Urothelium cell line (cell line): ENCODE measurements around the gene WDSUB1.
A peak's percentile ranks its signal among the peaks of the same experiment; 100 is the strongest.

Experiments used
- DNase-seq: peaks from one replicate; pipeline ENCODE4 v3.0.0; 2011; ENCODE audit warnings: low spot score, mixed read lengths
- FAIRE-seq: peaks from 2 replicates; lab custom pipeline; 2011; peaks lifted over from hg19 to GRCh38; lab: Jason Lieb, UNC

The WDSUB1 gene, protein sequence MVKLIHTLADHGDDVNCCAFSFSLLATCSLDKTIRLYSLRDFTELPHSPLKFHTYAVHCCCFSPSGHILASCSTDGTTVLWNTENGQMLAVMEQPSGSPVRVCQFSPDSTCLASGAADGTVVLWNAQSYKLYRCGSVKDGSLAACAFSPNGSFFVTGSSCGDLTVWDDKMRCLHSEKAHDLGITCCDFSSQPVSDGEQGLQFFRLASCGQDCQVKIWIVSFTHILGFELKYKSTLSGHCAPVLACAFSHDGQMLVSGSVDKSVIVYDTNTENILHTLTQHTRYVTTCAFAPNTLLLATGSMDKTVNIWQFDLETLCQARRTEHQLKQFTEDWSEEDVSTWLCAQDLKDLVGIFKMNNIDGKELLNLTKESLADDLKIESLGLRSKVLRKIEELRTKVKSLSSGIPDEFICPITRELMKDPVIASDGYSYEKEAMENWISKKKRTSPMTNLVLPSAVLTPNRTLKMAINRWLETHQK

DNA sequence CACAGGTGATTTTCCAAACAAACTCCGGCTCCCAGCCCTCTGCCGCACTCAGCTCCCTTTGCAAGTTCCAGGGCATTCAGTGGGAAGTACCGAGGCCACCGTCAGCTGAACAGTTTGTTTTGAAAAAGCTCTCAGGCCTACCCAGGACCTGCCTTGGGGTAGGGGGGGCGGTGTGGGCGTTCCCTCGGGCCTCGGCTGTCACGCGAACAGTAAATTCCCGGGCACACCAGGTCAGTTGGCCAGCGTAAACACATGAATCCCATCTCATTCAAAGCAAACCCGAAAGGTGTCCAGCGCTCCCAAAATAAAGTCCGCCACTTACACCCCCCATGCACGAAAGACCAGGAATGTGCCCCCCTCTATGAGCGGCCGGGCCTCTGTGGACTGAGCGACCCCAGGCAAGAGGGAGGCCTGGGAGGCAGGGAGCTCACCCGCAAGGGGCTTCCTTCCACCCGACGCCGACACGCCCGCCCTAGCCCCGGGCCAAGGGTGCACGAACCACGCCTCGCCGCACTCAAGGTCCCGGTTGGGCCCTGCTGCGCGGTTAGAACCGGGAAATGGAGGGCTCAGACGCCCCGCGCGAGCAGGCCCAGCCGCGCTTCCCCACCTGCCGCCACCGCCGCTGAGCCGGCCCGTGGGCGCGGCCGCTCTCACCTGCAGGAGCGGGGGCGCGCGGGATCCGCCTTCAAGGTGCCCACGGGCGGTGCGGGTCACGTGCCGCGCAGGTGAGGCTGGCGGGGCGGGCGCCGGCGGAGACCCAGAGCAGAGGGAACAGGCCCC is at the start of gene WDSUB1:
TSS of gene WDSUB1 (minus strand) at position 775 of the 780 bp plus-strand sequence. CDS start 3,634 bp downstream, outside the sequence.
- DNase-seq (peak; percentile 53), FAIRE-seq (no peak)

DNA sequence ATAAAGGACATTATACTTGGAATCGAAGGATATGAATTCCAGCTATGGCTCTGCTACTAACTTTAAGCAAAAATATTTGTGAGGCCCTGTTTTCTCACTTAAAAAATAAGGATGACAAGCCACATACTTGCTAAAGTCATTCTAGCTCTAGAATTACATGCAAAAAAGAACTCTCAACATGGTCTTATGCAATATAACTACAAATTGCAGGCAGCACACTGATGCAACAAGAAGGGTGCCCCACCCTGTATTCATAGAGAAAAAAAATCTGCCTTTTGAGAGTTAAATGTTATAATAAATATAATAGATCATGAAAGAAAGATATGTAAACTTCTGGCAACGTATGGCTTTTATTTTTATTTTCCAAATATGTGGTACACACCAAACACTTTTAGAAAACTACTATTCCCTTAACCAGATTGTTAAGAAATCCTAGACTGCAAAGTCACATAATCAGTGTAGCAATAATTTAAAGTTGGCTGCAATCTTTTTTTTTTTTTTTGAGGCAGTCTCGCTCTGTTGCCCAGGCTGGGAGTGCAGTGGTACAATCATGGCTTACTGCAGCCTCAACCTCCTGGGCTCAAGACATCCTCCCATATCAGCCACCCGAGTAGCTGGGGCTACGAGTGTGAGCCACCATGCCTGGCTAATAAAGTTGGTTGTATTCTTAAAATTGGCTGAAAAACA is 40.2 kb upstream of the WDSUB1 start:
- no peak for DNase-seq
- no peak for FAIRE-seq

GRCh38 chr2:159322419-159322818 is 35.9 kb upstream of the WDSUB1 start:
- DNase-seq (no peak), FAIRE-seq (no peak)

GRCh38 chr2:159317392-159318088 is 31.0 kb upstream of the WDSUB1 start:
- FAIRE-seq (no peak), DNase-seq (peak; percentile 4)

DNA sequence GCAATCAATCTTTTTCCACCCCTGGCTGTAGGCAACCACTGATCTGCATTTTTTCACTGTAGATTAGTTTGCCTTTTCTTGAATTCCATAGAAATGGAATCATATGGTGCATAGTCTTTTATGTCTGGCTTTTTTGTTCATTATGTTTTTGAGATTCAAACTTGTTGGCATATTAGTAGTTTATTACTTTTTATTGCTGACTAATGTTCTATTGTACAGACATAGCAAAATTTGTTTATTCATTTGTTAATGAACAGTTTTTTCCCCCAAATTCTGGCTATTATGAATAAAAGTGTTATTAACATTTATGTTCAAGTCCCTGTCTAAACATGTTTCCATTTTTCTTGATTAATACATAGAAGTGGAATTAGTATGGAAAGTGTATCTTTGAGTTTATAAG is 21.4 kb upstream of the WDSUB1 start:
- FAIRE-seq = no peak

DNA sequence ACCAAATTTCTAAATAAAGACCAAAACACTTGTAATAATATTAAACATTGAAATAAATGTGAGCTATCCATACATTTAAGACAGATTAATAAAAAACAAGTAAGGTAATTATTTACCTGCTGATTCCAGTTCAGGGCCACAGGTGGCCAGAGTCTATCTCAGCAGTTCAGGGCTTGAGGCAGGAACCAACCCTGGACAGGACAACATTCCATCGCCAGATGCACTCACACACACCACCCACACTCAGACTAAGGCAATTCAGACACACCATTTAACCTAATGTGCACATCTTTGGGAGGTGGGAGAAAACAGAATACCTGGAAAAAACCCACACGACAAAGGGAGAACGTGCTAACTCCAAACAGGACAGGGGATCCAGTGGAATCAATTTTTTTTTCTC is 14.1 kb upstream of the WDSUB1 start:
- no peak for DNase-seq
- no peak for FAIRE-seq

More for the DNA sequence above, 21.4 kb upstream of the WDSUB1 start:
- no peak for DNase-seq

- no peak for DNase-seq
- no peak for FAIRE-seq
Measured at GRCh38 chr2:159298967-159299366, 12.5 kb upstream of the WDSUB1 start.

DNA sequence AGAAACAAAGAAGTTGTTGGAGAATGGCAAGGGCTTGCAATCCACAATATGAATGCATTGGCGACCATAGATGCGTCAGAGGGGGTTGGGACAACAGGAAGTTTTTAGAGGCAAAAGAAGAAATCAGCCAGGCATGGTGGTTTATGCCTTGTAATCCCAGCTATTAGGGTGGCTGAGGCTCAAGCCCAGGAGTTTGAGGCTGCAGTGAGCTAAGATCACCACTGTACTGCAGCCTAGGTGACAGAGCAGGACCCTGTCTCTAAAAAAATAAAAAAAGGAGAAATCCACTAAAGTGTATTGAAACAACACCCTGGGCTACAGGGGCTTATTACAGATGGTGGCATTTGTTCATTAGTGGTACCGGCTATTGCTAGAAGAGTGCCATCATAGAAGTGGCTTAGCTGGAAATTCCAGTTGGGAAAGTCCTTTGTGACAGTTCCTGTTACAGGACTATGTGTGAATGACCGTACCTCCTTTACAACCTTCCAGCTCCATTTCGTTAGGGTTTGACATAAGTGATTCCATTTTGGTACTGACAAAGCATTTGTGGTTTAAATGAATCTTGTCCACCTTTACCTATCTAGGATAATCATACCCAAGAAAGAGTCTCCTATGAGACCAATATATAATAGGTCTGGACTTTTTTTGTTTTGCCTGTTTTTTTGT is 10.7 kb upstream of the WDSUB1 start:
- no peak for DNase-seq
- FAIRE-seq = no peak

DNA sequence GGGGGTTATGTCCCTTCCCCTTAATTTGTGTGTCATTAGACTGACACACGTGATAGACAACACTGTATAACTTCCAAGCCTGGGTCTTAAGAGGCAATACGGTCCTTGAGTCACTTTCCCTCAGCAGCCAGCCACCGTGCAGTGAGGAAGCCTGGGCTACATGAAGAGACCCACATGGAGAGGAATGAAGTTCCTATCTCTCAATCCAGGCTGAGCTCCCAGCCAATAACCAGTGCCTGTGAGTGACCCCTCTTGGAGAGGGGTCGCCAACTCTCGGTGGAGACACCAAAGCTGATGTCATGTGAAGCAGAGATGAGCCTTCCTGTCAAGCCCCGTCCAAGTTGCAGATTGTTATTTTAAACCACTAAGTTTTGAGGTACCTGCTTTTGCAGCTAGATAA is 5.7 kb upstream of the WDSUB1 start:
- FAIRE-seq (no peak), DNase-seq (no peak)

DNA sequence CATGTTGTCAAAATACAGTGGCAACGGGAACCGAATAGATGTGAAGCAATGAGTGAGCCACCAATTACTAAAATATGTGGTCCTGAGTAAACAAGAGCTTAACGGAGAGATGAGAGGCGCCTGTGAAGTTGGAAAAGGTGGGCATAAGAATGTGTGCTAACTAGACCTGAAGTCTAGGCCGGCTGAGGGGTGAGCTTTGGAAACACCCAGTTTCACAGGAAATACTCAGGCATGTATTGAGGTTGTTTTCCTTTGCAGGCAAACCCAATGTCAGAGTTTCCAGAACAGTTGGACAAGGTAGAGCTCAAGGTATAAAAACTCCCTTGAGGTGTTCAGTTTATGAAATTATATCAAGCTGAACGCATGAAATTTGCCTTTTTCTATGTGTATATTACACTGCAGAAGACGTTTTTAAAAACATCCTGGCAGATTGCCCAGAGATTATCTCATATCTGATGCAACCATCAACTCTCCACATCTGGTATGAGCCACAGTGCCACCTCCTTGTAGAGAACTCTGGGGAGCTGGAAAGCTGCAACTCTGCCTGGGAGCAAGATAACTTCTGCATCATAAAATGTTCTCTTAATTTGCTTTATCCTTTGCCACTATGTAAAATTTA is 3.9 kb upstream of the WDSUB1 start:
- DNase-seq = peak; percentile 58
- FAIRE-seq = no peak

GRCh38 chr2:159287733-159288132 is 1.2 kb upstream of the WDSUB1 start:
- DNase-seq (no peak), FAIRE-seq (no peak)

DNA sequence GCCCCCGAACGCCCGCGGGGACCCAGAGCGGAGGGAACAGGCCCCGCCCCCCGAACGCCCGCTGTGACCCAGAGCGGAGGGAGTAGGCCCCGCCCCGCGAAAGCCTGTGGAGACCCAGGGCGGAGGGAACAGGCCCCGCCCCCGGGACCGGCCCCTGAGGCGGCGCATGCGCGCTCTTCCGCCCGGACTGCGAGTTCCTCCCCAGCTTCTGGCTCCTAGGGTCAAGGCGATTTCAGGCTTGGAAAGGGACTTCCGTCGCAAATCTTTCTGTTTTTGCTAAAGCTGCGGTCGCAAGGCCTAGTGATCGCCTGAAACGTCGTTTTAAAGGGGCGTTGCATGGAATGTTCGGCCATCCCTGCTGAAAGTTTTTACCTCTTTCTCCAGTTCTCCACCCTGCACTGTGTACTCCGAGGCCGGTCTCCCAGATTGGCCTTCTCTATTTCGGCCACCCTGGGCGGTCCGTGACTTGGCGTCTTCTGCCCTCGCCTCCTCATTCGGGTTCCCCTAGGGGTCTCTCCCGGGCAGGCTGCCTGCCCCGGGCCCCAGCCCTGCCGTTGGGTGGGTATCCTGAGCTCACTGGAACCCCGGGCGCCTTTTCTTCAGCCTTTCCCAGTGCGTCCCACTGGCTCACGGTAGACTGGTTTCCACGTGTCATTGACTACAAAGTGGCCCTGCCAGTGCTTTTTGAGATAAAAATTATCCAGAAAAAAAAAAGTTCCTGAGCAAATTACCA is 372 bp upstream of the WDSUB1 start:
- FAIRE-seq = no peak

DNA sequence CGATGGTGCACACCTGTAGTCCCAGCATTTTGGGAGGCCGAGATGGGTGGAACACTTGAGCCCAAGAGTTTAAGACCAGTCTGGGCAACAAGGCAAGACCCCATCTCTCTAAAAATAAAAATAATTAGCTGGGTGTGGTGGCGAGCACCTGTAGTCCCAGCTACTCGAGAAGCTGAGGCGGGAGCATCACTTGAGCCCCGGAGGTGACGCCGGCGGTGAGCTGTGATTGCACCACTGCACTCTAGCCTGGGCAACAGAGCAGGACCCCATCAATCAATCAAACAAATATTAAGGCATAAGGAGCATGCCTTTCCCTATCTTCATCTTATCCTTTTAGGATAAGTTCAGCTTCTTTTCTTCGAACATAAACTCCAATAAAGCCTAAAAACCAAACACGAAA is 1.1 kb downstream of the WDSUB1 start:
- FAIRE-seq = no peak
- DNase-seq = no peak

More for the DNA sequence above, 372 bp upstream of the WDSUB1 start:
- DNase-seq = peak; percentile 99

- FAIRE-seq = no peak
Measured at GRCh38 chr2:159283529-159283928, 3.0 kb downstream of the WDSUB1 start.

GRCh38 chr2:159281002-159281401 is 5.5 kb downstream of the WDSUB1 start:
- FAIRE-seq (no peak), DNase-seq (no peak)

More at GRCh38 chr2:159283529-159283928, 3.0 kb downstream of the WDSUB1 start:
- no peak for DNase-seq

DNA sequence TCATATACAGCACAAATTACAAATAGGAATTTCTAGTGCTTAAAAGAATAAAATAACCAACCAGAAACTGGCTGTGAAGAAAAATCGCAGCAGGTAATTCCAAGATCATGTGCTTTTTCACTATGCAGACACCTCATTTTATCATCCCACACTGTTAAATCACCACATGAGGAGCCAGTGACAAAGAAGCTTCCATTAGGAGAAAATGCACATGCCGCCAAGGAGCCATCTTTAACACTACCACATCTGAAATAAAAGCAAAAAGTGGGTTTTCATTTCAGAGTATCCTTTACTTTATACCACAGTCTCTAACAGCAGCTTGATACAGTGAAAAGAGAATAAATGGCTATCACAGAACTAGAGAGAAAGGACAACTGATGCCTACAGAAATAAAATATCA is 6.8 kb downstream of the WDSUB1 start:
- FAIRE-seq = no peak

DNA sequence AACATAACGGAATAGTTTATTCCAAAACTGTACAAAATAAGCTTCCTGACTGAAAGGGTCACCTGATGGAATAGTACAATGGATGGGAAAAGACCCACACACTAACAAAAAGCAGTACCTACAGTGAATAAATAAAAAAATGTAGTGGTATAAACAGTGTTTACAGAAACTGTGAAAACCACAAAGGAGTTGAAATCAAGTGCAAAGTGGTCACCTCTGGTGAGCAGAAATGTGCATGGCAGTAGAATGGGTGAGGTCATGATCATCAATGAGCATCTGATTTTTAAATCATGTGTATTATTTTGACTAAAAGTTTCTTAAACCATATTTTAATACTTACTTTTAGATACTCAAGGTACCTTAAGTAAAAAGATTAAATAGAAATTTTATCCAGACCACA is 11.4 kb downstream of the WDSUB1 start:
- FAIRE-seq (no peak), DNase-seq (no peak)

More for the DNA sequence above, 6.8 kb downstream of the WDSUB1 start:
- DNase-seq = no peak

DNA sequence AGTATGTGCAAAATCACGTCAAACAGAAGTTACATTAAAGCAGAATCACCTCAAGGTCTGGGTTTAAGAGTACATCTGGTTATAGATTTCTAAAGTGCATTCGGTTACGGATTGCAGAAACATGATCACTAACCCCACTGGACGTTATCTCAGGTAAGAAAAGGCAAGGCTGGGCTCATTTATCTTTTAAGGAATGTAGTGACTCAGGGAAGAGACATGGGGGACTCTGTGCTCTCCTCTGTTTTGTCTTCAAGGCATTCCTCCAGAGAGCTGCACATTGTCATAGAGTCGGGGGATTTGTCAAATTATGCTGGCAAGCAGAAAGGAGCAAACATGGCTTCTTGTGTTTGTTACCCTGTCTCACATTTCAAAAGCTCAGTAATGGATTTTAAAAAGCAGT is 14.3 kb downstream of the WDSUB1 start:
- DNase-seq (no peak), FAIRE-seq (no peak)
